ENCODE data around the gene CDKAL1.

Gene CDKAL1

DNA sequence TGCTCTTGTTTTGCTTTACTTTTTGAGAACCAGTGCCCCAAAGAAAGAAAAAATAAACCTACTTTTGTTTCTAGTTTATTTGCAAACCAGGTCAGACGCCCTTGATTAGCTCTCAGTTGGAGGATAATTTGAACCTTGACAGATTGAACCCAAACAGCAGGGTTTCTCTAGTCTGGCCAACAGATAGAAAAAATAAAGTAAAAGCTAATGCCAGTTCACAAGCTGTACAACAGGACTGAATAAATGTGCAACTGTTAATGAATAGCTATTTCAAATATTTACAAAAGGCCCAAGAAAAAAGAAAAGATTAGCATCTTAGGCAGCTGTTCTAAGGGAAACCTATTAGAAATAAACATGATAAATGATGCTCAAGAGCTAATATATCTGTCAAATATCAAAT lies 331.8 kb downstream of the CDKAL1 start:
- H3K27ac ChIP-seq: no peak overlapping the region
- no peak for TF ChIP-seq CTCF (IDR thresholded peaks at IDR 0.05; ENCODE audit: low read depth, low read length, missing control alignments)
- no peak overlapping the region for H3K4me3 ChIP-seq (ENCODE audit: low read depth, low read length)
- no peaks in the 10 kb centered on the region for H3K27me3 ChIP-seq (replicated peaks)
- H3K36me3 ChIP-seq (replicated peaks): no peaks in the 10 kb centered on the region
- no peak for DNase-seq
- in situ Hi-C loops (cut with HindIII; ENCODE audit: low pct_ligation_motif_present, low sequenced_read_pairs): no loop called here

- TF ChIP-seq CTCF (IDR thresholded peaks at IDR 0.05; ENCODE audit: low read depth, low read length, missing control alignments): no peak
- in situ Hi-C loops (cut with HindIII; ENCODE audit: low pct_ligation_motif_present, low sequenced_read_pairs): no loop called here
- Histone ChIP-seq H3K4me3 (ENCODE audit: low read depth, low read length) (no peak overlapping the region), H3K36me3 (replicated peaks) (no peaks in the 10 kb centered on the region), H3K27me3 (replicated peaks) (no peaks in the 10 kb centered on the region), H3K27ac (no peak overlapping the region)
- DNase-seq: no peak
Measured at GRCh38 chr6:20866935-20867703, 332.9 kb downstream of the CDKAL1 start.

GRCh38 chr6:20868397-20869096 lies 334.3 kb downstream of the CDKAL1 start:
- Histone ChIP-seq H3K36me3 (replicated peaks) (no peaks in the 10 kb centered on the region), H3K27me3 (replicated peaks) (no peaks in the 10 kb centered on the region), H3K4me3 (ENCODE audit: low read depth, low read length) (no peak overlapping the region), H3K27ac (no peak overlapping the region)
- in situ Hi-C loops (cut with HindIII; ENCODE audit: low pct_ligation_motif_present, low sequenced_read_pairs): no loop called here
- no peak for TF ChIP-seq CTCF (IDR thresholded peaks at IDR 0.05; ENCODE audit: low read depth, low read length, missing control alignments)
- no peak for DNase-seq

DNA sequence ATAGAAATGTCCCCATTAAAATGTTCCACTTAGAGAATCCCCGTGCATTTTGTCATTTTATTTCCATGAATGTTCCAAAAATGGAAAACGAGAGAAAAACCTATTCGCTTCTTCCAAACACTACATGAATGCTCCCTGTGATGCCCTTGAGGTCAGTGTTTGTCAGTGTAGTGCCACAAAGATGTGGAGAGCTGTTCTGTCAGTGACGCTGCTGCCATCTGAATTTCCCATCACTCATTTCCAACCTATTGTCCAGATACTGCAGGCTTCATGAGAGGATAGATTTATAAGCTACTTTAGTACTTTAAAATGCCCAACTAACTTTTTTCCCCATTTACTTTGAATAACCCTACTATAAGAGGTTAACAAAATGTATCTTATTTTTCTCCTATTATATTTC lies 335.8 kb downstream of the CDKAL1 start:
- in situ Hi-C loops (cut with HindIII; ENCODE audit: low pct_ligation_motif_present, low sequenced_read_pairs): no loop called here
- H3K27ac ChIP-seq: no peak overlapping the region
- H3K36me3 ChIP-seq (replicated peaks): no peaks in the 10 kb centered on the region

DNA sequence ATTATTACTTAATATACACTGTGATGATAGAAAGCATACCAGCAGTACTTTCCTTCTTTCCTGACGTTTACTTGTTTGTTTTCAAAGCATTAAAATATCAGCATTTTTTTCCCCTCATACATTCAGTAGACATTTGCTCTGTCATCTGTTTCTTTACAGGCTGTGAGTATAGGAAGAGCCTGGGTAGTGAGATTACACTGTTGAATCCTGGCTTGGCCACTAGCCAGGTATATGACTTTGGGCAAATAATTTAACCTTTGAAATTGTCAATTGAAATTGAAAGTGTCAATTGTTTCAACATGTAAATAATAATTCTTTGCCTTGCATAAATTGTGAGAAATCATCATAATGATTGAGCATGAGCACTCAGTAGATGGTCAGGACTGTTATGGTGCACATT lies 336.2 kb downstream of the CDKAL1 start:
- in situ Hi-C loops (cut with HindIII; ENCODE audit: low pct_ligation_motif_present, low sequenced_read_pairs): no loop called here
- TF ChIP-seq CTCF (IDR thresholded peaks at IDR 0.05; ENCODE audit: low read depth, low read length, missing control alignments): no peak
- no peak overlapping the region for H3K27ac ChIP-seq
- H3K4me3 ChIP-seq (ENCODE audit: low read depth, low read length): no peak overlapping the region
- H3K36me3 ChIP-seq (replicated peaks): no peaks in the 10 kb centered on the region
- no peak for DNase-seq
- H3K27me3 ChIP-seq (replicated peaks): no peaks in the 10 kb centered on the region

More for the DNA sequence above, 335.8 kb downstream of the CDKAL1 start:
- H3K4me3 ChIP-seq (ENCODE audit: low read depth, low read length): no peak overlapping the region
- no peak for TF ChIP-seq CTCF (IDR thresholded peaks at IDR 0.05; ENCODE audit: low read depth, low read length, missing control alignments)
- H3K27me3 ChIP-seq (replicated peaks): no peaks in the 10 kb centered on the region
- DNase-seq: no peak

Measured in brain microvascular endothelial cell (primary cell).